ENCODE data around the gene USP2.

Gene USP2

GRCh38 chr11:119373059-119373920 is 8.2 kb downstream of the USP2 start:
- no peak for DNase-seq (ENCODE audit: low read depth)
- no peak overlapping the region for H3K4me3 ChIP-seq (replicated peaks; ENCODE audit: low read depth, low read length)
- no peak for TF ChIP-seq CTCF (IDR thresholded peaks at IDR 0.05; ENCODE audit: low read length, missing control alignments)

DNA sequence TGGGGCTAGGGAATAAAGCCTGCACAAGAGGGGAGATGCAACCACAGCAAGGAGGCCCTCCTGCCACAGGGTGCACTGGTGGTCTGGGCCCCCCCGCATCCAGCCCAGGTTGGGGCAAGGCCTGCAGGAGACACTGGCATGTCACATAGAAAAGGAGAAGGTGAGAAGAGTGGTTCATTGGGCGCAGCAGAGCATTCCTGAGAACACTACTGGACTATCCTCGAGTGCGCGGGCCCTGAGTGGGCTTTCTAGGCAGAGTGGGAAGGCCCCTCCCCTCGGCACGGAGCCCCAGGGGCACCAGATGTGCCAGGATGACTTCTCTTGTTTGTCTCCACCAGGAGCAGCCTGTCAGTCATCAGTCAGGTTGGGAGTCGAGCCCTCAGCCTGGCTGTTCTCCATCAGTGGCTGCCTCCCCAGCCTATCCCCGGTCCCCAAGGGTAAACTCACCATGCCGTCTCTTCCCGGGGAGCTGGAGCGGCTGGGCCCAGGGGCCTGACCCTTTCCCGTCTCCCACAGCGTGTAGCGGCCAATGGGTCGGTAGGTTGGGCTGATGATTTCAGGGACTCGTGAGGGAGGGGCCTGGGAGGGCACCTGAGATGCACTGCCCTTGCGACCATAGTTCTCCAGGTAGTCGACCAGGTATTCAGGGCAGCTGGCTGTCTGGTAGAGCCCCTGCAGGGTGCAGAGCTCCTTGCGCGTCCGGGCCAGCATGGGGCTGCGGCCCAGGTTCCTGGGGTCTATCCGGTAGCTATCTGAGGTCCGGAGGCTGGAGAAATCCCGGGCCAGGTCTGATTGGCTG is 9.0 kb downstream of the USP2 start:
- no peak for DNase-seq (ENCODE audit: low read depth)
- no peak for TF ChIP-seq CTCF (IDR thresholded peaks at IDR 0.05; ENCODE audit: low read length, missing control alignments)
- no peak overlapping the region for H3K4me3 ChIP-seq (replicated peaks; ENCODE audit: low read depth, low read length)

GRCh38 chr11:119371778-119372182 is 9.7 kb downstream of the USP2 start:
- peak; percentile 6 for TF ChIP-seq CTCF (IDR thresholded peaks at IDR 0.05; ENCODE audit: low read length, missing control alignments)
- DNase-seq (ENCODE audit: low read depth), result no peak
- no peak overlapping the region for H3K4me3 ChIP-seq (replicated peaks; ENCODE audit: low read depth, low read length)

DNA sequence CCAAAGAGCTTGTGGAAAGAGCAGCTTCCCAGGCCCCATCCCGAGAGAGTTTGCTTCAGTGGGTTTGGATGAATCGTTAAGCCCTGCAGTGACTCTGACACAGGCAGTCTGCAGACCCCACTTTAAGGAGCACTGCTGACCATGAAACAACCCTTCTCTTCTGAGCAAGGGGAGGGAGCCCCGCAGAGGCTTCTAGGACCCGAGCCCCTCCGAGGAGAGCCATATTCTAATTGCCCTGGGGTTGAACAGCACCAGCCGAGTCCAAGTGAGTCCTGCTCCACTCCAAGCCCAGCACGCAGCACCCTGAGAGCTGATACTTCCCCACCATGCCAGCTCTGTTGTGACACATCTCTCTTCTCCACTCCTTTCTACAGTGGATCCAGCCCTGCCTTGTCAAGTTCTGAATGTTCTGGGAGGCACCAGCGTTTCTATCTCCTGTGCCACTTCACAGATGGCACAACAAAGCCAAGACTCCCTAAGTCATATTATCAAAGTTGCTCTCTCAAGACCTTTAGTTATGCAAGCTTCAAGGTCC is 10.4 kb downstream of the USP2 start:
- H3K4me3 ChIP-seq (replicated peaks; ENCODE audit: low read depth, low read length), result no peak overlapping the region
- DNase-seq (ENCODE audit: low read depth), result no peak
- TF ChIP-seq CTCF (IDR thresholded peaks at IDR 0.05; ENCODE audit: low read length, missing control alignments), result no peak

DNA sequence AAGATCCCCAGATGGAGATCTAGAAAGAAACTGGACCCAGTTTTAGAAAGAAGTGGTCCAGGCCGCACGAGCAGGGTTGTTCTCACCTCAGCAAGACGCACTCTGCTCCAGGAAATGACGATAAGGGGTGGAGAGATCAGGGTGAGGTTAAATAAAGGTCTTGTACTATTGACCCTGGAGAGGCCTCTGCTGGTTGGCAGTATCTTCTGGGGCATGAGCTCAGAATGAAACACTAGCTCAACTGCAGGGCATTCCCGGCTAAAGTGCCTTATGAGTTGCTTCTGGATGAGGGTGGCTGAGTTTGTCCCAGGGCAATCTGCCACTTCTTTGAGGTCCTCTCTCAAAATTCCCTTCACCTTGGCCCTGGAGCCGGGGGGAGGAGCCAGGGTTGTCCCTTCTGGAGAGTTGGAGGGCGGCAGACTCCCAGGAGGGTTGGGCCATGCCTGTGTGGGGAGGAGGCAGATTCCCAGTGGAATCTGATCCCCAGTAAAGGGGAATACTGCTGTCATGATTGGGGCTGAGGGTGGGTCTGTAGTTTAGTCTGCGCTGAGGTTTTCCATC is 10.9 kb downstream of the USP2 start:
- H3K4me3 ChIP-seq (replicated peaks; ENCODE audit: low read depth, low read length), result no peak overlapping the region
- no peak for DNase-seq (ENCODE audit: low read depth)
- TF ChIP-seq CTCF (IDR thresholded peaks at IDR 0.05; ENCODE audit: low read length, missing control alignments), result no peak

- no peak overlapping the region for H3K4me3 ChIP-seq (replicated peaks; ENCODE audit: low read depth, low read length)
- DNase-seq (ENCODE audit: low read depth), result no peak
- TF ChIP-seq CTCF (IDR thresholded peaks at IDR 0.05; ENCODE audit: low read length, missing control alignments), result no peak
These were observed 12.2 kb downstream of the USP2 start for GRCh38 chr11:119369132-119369925.
